HUES6 (cell line): ENCODE measurements around the gene CTSZ.

ENCODE experiments used
- H3K27ac ChIP-seq: 2 replicates; pipeline ENCODE4 v1.7.0; 2013; ENCODE audit warnings: low read depth, mild to moderate bottlenecking, low read length, inconsistent platforms
- H3K27me3 ChIP-seq: 2 replicates; pipeline ENCODE4 v1.6.1; 2013; ENCODE audit warnings: low read length; ENCODE audit not compliant: control insufficient read depth, insufficient read depth
- H3K36me3 ChIP-seq: 2 replicates; pipeline ENCODE4 v1.6.1; 2013; ENCODE audit warnings: low read length; ENCODE audit not compliant: control insufficient read depth, insufficient read depth
- H3K4me1 ChIP-seq: 2 replicates; pipeline ENCODE4 v1.6.1; 2013; ENCODE audit warnings: low read length; ENCODE audit not compliant: control insufficient read depth, insufficient read depth
- H3K4me3 ChIP-seq: 2 replicates; pipeline ENCODE4 v1.5.1; 2013; ENCODE audit warnings: low read depth, low read length
- H3K9ac ChIP-seq: one replicate; pipeline ENCODE4 v1.6.1; 2013; ENCODE audit warnings: mild to moderate bottlenecking, low read length
- H3K9me3 ChIP-seq: 2 replicates; pipeline ENCODE4 v1.6.1; 2013; ENCODE audit warnings: low read depth, low read length; ENCODE audit not compliant: control insufficient read depth, insufficient read depth

CTSZ gene

DNA sequence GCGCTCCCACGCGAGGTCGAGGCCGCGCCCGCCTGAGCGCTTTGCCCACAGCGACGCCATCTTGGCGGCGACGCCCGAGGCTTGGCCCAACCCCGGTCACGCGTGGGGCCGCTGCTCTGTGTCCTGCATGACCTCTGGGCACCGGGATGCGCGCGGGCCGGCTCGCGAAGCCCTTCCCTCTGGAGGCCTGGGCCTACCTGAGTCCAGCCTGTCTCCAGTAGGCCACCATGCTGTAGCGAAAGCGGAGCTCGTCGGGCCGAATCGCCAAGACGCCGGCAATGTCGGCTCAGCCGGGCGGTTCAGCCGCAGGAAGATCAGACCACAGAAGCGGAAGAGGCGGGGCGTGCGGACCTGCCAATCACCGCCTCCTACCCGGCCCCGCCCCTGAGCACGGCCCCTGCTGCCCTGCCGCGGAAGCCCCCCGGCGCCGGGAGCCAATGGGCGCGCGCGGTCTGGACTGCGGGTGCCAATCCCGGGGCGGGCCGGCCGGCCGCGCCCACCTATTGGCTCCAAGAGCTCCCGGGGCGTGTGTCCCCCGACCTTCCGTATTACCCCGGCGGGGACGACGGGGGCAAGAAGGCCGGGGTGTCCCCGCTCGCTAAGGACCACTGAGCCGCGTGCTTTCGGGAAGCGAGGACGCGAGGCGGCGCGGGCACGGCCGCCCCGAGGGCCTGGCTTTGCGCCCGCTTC is 25.1 kb upstream of the CTSZ start, which contains the start of gene ATP5F1E:
ATP5F1E (minus strand) TSS at position 313 of the 690 bp plus-strand sequence; CDS start at position 229, 84 bp downstream.
- Histone ChIP-seq H3K9ac (peak within 1 kb of the TSS; percentile 99), H3K9me3 (no peaks in the 10 kb centered on the region), H3K36me3 (peaks cover 59% of the 10 kb centered on the region), H3K27me3 (peaks cover 46% of the 10 kb centered on the region), H3K4me1 (peaks cover 11% of the 10 kb centered on the region; the same call in 1 of the 2 replicates), H3K27ac (peak within 1 kb of the TSS; percentile 98), H3K4me3 (peak within 1 kb of the TSS; percentile 99)

DNA sequence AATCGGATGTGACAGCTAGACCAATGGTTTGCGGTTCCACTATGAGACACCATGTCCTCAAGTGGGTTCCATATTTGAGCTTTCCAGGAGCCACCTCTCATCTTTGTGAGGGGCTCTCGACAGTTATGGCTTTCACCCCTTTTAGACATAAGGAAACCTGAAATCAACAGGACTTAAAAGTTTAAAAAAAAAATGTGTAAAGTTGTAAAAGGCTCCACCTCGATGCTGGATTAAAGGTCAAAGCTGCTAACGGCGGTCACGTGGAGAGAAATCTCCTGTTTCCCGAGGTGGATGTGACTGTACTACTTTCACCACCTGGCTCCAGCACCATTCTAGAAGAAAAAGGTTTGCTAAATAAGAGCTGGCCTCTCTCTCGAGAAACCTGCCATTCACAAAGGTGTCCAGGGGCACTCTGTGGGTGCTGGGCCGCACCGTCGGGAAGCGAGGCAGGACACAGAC is 24.5 kb upstream of the CTSZ start:
- Histone ChIP-seq H3K9me3 (no peaks in the 10 kb centered on the region), H3K36me3 (peaks cover 58% of the 10 kb centered on the region), H3K4me3 (peak overlapping the region; percentile 99), H3K27ac (peak overlapping the region; percentile 98), H3K9ac (peak overlapping the region; percentile 99), H3K4me1 (peaks cover 11% of the 10 kb centered on the region; the same call in 1 of the 2 replicates), H3K27me3 (peaks cover 52% of the 10 kb centered on the region)

DNA sequence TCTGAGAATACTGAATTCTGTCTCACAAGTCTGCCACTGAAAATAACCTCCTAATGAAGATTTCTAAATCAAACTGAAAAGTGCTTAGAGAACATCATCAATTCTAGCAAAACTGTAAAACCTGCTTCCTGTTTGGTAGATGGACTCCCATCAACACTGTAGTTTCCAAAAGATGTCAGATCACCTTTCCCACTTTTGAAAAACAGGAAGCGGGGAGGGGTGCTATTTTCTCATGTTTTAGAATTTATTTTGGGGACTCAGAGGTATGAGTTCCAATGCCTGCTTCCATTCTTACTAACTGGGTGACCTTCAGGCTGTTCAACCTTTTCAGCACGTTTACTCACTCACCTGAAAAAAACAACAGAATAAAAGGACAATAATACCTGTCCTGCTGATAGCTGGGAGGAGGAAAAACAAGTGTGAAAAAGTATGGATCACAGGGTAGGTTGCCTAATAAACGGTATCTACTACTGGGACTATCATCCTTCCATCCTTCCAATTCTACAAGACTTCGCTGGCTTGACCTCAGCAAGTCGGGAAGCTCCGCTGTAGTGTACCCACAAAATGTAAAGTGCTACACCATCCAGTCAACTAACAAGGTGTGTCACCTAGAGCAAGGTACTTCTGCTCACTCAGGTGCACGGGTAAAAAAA is 24.0 kb upstream of the CTSZ start:
- H3K4me3 ChIP-seq, result peak overlapping the region; percentile 99
- H3K9ac ChIP-seq, result peak overlapping the region; percentile 99
- peaks cover 57% of the 10 kb centered on the region for H3K27me3 ChIP-seq
- H3K27ac ChIP-seq, result no peak overlapping the region
- peaks cover 56% of the 10 kb centered on the region for H3K36me3 ChIP-seq
- no peaks in the 10 kb centered on the region for H3K9me3 ChIP-seq
- H3K4me1 ChIP-seq, result peaks cover 11% of the 10 kb centered on the region; the same call in 1 of the 2 replicates

DNA sequence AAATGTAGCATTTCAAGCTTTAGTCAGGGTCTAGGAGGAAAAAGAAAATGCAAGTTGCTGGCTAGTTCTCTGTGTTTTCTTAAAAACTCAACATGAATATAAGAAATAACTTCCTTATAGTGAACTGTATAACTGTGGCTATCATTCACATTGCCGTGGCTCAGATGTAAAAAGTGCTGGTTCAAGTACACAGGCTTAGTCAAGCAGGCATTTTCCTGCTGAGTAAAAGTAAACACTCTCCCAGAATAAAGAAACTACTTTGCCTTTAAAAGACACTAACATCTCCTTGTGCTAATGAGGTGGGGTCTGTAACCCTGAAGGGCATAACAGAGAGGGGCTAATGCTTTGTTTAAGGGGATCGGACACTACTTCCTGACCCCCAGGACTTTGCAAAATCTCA is 21.8 kb upstream of the CTSZ start:
- Histone ChIP-seq H3K9ac (no peak overlapping the region), H3K4me1 (peaks cover 14% of the 10 kb centered on the region; the same call in 1 of the 2 replicates), H3K9me3 (no peaks in the 10 kb centered on the region), H3K36me3 (peaks cover 60% of the 10 kb centered on the region), H3K27ac (no peak overlapping the region), H3K4me3 (no peak overlapping the region), H3K27me3 (peaks cover 65% of the 10 kb centered on the region)

DNA sequence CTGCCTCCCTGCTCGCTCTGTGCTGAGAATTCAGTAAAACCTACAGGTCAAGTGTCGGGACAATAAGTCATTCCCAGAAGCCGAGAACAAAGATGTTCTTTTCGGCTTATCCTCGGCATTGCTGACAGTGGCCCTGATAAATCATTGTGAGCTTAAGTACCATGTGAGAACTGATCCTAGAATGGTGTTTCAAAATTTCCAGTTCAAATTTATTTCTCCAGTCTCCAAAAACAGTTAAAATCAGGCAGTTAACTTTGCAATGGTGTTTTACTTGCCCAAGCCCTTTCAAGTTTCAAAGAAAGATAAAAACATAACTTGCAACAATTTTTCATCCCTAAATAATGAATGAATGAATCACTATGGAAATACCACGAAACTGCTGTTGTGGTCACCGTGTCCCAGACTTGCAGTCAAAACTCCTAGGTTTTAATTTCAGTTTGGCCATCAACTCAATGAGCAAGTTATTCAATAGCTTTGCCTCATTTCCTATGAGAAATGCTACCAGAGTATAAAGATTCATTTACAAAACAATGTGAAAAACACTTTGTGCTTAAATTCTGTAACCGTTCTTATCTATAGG is 20.8 kb upstream of the CTSZ start:
- no peak overlapping the region for H3K9ac ChIP-seq
- H3K36me3 ChIP-seq, result peaks cover 65% of the 10 kb centered on the region
- H3K9me3 ChIP-seq, result no peaks in the 10 kb centered on the region
- no peak overlapping the region for H3K4me3 ChIP-seq
- peaks cover 14% of the 10 kb centered on the region; the same call in 1 of the 2 replicates for H3K4me1 ChIP-seq
- H3K27ac ChIP-seq, result no peak overlapping the region
- H3K27me3 ChIP-seq, result peaks cover 65% of the 10 kb centered on the region

GRCh38 chr20:59026904-59027740 is 20.1 kb upstream of the CTSZ start:
- no peaks in the 10 kb centered on the region for H3K9me3 ChIP-seq
- H3K4me1 ChIP-seq, result peaks cover 14% of the 10 kb centered on the region; the same call in 1 of the 2 replicates
- H3K27ac ChIP-seq, result no peak overlapping the region
- H3K9ac ChIP-seq, result no peak overlapping the region
- H3K4me3 ChIP-seq, result no peak overlapping the region
- peaks cover 65% of the 10 kb centered on the region for H3K36me3 ChIP-seq
- peaks cover 65% of the 10 kb centered on the region for H3K27me3 ChIP-seq

- Histone ChIP-seq H3K36me3 (peaks cover 65% of the 10 kb centered on the region), H3K9me3 (no peaks in the 10 kb centered on the region), H3K4me1 (peaks cover 16% of the 10 kb centered on the region; the same call in 1 of the 2 replicates), H3K9ac (no peak overlapping the region), H3K27ac (no peak overlapping the region), H3K4me3 (no peak overlapping the region), H3K27me3 (peaks cover 51% of the 10 kb centered on the region; the same call in 1 of the 2 replicates)
Observed at GRCh38 chr20:59025511-59025910, 18.5 kb upstream of the CTSZ start.

- peaks cover 47% of the 10 kb centered on the region; the same call in 1 of the 2 replicates for H3K27me3 ChIP-seq
- H3K9me3 ChIP-seq, result no peaks in the 10 kb centered on the region
- no peak overlapping the region for H3K4me3 ChIP-seq
- H3K36me3 ChIP-seq, result peaks cover 63% of the 10 kb centered on the region
- H3K27ac ChIP-seq, result no peak overlapping the region
- H3K4me1 ChIP-seq, result peaks cover 16% of the 10 kb centered on the region; the same call in 1 of the 2 replicates
- H3K9ac ChIP-seq, result no peak overlapping the region
Observed at GRCh38 chr20:59025086-59025485, 18.0 kb upstream of the CTSZ start.

- Histone ChIP-seq H3K27me3 (peaks cover 37% of the 10 kb centered on the region; the same call in 1 of the 2 replicates), H3K9me3 (no peaks in the 10 kb centered on the region), H3K4me3 (no peak overlapping the region), H3K27ac (no peak overlapping the region), H3K36me3 (peaks cover 53% of the 10 kb centered on the region), H3K9ac (no peak overlapping the region), H3K4me1 (peaks cover 15% of the 10 kb centered on the region; the same call in 1 of the 2 replicates)
Observed at GRCh38 chr20:59024111-59024530, 17.1 kb upstream of the CTSZ start.

DNA sequence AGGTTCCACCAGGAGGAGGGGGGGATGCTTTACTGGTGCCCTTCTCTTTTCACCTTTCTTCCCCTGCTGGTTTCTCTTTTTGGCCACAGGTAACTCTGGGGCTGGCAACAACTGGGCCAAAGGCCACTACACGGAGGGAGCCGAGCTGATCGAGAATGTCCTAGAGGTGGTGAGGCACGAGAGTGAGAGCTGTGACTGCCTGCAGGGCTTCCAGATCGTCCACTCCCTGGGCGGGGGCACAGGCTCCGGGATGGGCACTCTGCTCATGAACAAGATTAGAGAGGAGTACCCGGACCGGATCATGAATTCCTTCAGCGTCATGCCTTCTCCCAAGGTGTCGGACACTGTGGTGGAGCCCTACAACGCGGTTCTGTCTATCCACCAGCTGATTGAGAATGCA is 16.6 kb upstream of the CTSZ start:
- Histone ChIP-seq H3K36me3 (peaks cover 48% of the 10 kb centered on the region), H3K27ac (no peak overlapping the region), H3K4me1 (peaks cover 13% of the 10 kb centered on the region; the same call in 1 of the 2 replicates), H3K9me3 (no peaks in the 10 kb centered on the region), H3K9ac (no peak overlapping the region), H3K4me3 (no peak overlapping the region), H3K27me3 (peaks cover 34% of the 10 kb centered on the region; the same call in 1 of the 2 replicates)
